GM18507 (cell line): Measurements from ENCODE around the gene TTC27.
"Not testable (repeated sequence)": the region's sequence is repeated elsewhere in the genome, so short reads cannot be mapped to it uniquely, and the experiment has no call there.

Source experiments
- DNase-seq: peaks from one replicate; pipeline ENCODE4 v3.0.0; 2011; ENCODE audit warnings: low read depth; ENCODE audit not compliant: insufficient read length; ENCODE audit errors: extremely low spot score
- FAIRE-seq: peaks from 2 replicates; lab custom pipeline; 2011; peaks lifted over from hg19 to GRCh38; lab: Jason Lieb, UNC

TTC27 gene

GRCh38 chr2:32865399-32866068, 237.7 kb downstream of the TTC27 start:
- no peak for FAIRE-seq
- DNase-seq, result no peak

GRCh38 chr2:32866462-32866861, 238.6 kb downstream of the TTC27 start:
- not testable (repeated sequence) for FAIRE-seq, DNase-seq
